Lung (tissue), 12 donors: ENCODE measurements around the gene STK33. TPM values are rescaled to one million over a fixed set of nuclear protein-coding genes. Genes with fewer than 3 reads are reported as not detected.

Experiments used
- ATAC-seq: fragments of 200-7000 bp; cut with Tn5 transposase; one replicate; pipeline ENCODE4 v1.9.1; 2020; ENCODE audit warnings: moderate number of reproducible peaks; ENCODE audit not compliant: insufficient read depth, low FRiP score
- DNase-seq, 3 donors: peaks; one replicate each; pipeline ENCODE4 v3.0.0-alpha.2; 2013 to 2017
- H3K27ac ChIP-seq, 2 donors: one replicate each; pipeline ENCODE4 v1.5.1; 2013; ENCODE audit warnings: mild to moderate bottlenecking in 2 of 2, moderate library complexity in 2 of 2, control low read depth in 1 of 2, inconsistent platforms in 1 of 2, low read depth in 1 of 2, low read length in 1 of 2
- H3K27me3 ChIP-seq, 3 donors: one replicate each; pipeline ENCODE4 v1.5.1; 2013; ENCODE audit warnings: low read length in 2 of 3; ENCODE audit not compliant: control insufficient read depth in 3 of 3, insufficient read depth in 3 of 3
- H3K36me3 ChIP-seq, 4 donors: one replicate each; pipeline ENCODE4 v1.5.1; 2013; ENCODE audit warnings: low read length in 4 of 4, mild to moderate bottlenecking in 1 of 4, moderate library complexity in 1 of 4; ENCODE audit not compliant: control insufficient read depth in 4 of 4, insufficient read depth in 4 of 4
- H3K4me1 ChIP-seq, 5 donors: one replicate each; pipeline ENCODE4 v1.5.1; 2013; ENCODE audit warnings: low read length in 5 of 5, mild to moderate bottlenecking in 2 of 5, moderate library complexity in 1 of 5; ENCODE audit not compliant: control insufficient read depth in 5 of 5, insufficient read depth in 5 of 5
- H3K4me3 ChIP-seq: one replicate; pipeline ENCODE4 v1.5.1; 2013; ENCODE audit warnings: mild to moderate bottlenecking, control low read depth, moderate library complexity
- H3K9ac ChIP-seq, 2 donors: one replicate each; pipeline ENCODE4 v1.5.1; 2013; ENCODE audit warnings: low read length in 2 of 2, control low read depth in 1 of 2; ENCODE audit not compliant: insufficient read depth in 1 of 2
- H3K9me3 ChIP-seq, 4 donors: one replicate each; pipeline ENCODE4 v1.5.1; 2013; ENCODE audit warnings: low read length in 3 of 4, mild to moderate bottlenecking in 1 of 4, moderate library complexity in 1 of 4; ENCODE audit not compliant: control insufficient read depth in 4 of 4, insufficient read depth in 3 of 4
- WGBS, 2 donors: extraction: QIAGEN DNeasy Blood & Tissue Kit; methylation state at CpG; one replicate each; pipeline ENCODE4 v1.1.7; 2013; 5-methylcytosine and 5-hydroxymethylcytosine counted together
- polyA plus RNA-seq, 2 donors: library from polyadenylated mRNA; stranded (reverse); fragments of 200-250 nt; gene quantifications; one replicate each; pipeline ENCODE4 v1.2.1, GENCODE V29; 2013
- total RNA-seq, 2 donors: library from RNA; depleted of rRNA in 1 of 2; stranded (reverse); fragments of >200 nt in 1 of 2; gene quantifications; one replicate each; pipeline ENCODE4 v1.2.1, GENCODE V29; 2014 to 2021
- TF ChIP-seq, protein P1 (sequence below): IDR thresholded peaks from 2 replicates; pipeline ENCODE4 v1.5.1; 2012; ENCODE audit warnings: mild to moderate bottlenecking; ENCODE audit errors: control extremely low read depth, extremely low read depth
- donor health status: control.
- donor health status: control.
- donor health status: Bipolar disorder and iron deficiency.
- donor health status: healthy.
- donor health status: DM: yes; HTN: yes; CAD: no.

STK33 gene
- total and polyA plus RNA-seq, 4 donors = 9.5 to 36.5 (median 20.4) TPM

- no peaks in the 10 kb centered on the region for H3K4me1 ChIP-seq
- TF ChIP-seq, protein P1, sequence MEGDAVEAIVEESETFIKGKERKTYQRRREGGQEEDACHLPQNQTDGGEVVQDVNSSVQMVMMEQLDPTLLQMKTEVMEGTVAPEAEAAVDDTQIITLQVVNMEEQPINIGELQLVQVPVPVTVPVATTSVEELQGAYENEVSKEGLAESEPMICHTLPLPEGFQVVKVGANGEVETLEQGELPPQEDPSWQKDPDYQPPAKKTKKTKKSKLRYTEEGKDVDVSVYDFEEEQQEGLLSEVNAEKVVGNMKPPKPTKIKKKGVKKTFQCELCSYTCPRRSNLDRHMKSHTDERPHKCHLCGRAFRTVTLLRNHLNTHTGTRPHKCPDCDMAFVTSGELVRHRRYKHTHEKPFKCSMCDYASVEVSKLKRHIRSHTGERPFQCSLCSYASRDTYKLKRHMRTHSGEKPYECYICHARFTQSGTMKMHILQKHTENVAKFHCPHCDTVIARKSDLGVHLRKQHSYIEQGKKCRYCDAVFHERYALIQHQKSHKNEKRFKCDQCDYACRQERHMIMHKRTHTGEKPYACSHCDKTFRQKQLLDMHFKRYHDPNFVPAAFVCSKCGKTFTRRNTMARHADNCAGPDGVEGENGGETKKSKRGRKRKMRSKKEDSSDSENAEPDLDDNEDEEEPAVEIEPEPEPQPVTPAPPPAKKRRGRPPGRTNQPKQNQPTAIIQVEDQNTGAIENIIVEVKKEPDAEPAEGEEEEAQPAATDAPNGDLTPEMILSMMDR = no peak
- WGBS, 2 donors = 68 to 74% methylated on average over 1 of the region's 1 CpG
- H3K36me3 ChIP-seq = no peaks in the 10 kb centered on the region
- no peak overlapping the region for H3K4me3 ChIP-seq
- ATAC-seq (no peak), DNase-seq (no peak)
- H3K9me3 ChIP-seq = no peaks in the 10 kb centered on the region
- no peak overlapping the region for H3K27ac ChIP-seq
- H3K9ac ChIP-seq = no peak overlapping the region
- H3K27me3 ChIP-seq = no peaks in the 10 kb centered on the region
These were observed 178.8 kb downstream of the STK33 start for GRCh38 chr11:8415195-8415594.

GRCh38 chr11:8408151-8408941 lies 185.7 kb downstream of the STK33 start:
- ATAC-seq = no peak
- DNase-seq = no peak
- H3K9ac ChIP-seq = no peak overlapping the region
- H3K4me3 ChIP-seq = no peak overlapping the region
- H3K9me3 ChIP-seq = no peaks in the 10 kb centered on the region
- 73 to 88% methylated on average over 3 of the region's 3 CpGs for WGBS, 2 donors
- H3K27me3 ChIP-seq = no peaks in the 10 kb centered on the region
- peaks cover 0 to 4% (median 0%) of the 10 kb centered on the region in 5 donors for H3K4me1 ChIP-seq
- TF ChIP-seq, protein P1 = no peak
- H3K36me3 ChIP-seq = no peaks in the 10 kb centered on the region
- H3K27ac ChIP-seq = no peak overlapping the region

GRCh38 chr11:8403310-8403709 lies 190.7 kb downstream of the STK33 start:
- Histone ChIP-seq H3K9me3 (no peaks in the 10 kb centered on the region), H3K36me3 (no peaks in the 10 kb centered on the region), H3K4me1 (no peaks in the 10 kb centered on the region), H3K27ac (no peak overlapping the region), H3K9ac (no peak overlapping the region), H3K27me3 (no peaks in the 10 kb centered on the region), H3K4me3 (no peak overlapping the region)
- ATAC-seq (no peak), DNase-seq (peak; percentile 30 to 68 (median 46))
- 41 to 65% methylated on average over 1 of the region's 1 CpG for WGBS, 2 donors
- TF ChIP-seq, protein P1 = no peak

DNA sequence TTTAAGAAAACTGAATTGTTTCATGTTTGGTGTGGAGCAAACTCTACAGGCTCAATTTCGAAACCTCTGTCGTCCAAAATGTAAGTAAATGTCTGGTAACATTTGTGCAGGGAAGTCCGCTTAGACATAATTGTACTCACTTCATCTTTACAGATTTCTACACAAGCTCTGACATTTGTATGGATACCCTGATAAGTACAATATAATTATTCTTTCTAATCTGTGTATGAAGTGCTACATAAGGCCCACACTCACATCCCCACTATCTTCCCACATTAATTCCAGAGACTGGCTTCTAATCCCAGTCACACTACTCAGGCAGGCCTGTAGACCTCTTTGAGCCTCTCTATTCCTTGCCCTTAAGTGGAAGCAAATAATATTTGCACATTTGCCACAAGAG lies 201.1 kb downstream of the STK33 start:
- WGBS, 2 donors = 75 to 84% methylated on average over 3 of the region's 3 CpGs

More for the DNA sequence above, 201.1 kb downstream of the STK33 start:
- Histone ChIP-seq H3K4me1 (peaks cover 0 to 57% (median 13%) of the 10 kb centered on the region in 5 donors), H3K36me3 (no peaks in the 10 kb centered on the region), H3K27me3 (no peaks in the 10 kb centered on the region), H3K4me3 (no peak overlapping the region), H3K9ac (no peak overlapping the region), H3K9me3 (no peaks in the 10 kb centered on the region), H3K27ac (no peak overlapping the region)
- DNase-seq = peak in 2 of 3 donors; percentile 64 to 74
- TF ChIP-seq, protein P1 = no peak
- no peak for ATAC-seq
